RWPE2 (cell line): ENCODE data around the gene LIPT1.

Experiments used
- ATAC-seq: fragments of 200-7000 bp; cut with Tn5 transposase; 3 replicates; pipeline ENCODE4 v1.9.1; 2021; ENCODE audit warnings: low read depth
- DNase-seq: peaks from one replicate; pipeline ENCODE4 v3.0.0-alpha.2; 2020; ENCODE audit warnings: low spot score
- H3K27ac ChIP-seq: fragments of 450-650 bp; 2 replicates; pipeline ENCODE4 v1.5.1; 2017; ENCODE audit warnings: mild to moderate bottlenecking; ENCODE audit not compliant: poor library complexity, severe bottlenecking
- H3K27me3 ChIP-seq: fragments of 250-450 bp; sonication (Bioruptor Pico); 2 replicates; pipeline ENCODE4 v1.5.1; 2021; ENCODE audit warnings: mild to moderate bottlenecking, moderate library complexity; ENCODE audit not compliant: insufficient read depth, poor library complexity, severe bottlenecking
- H3K36me3 ChIP-seq: fragments of 250-450 bp; sonication (Bioruptor Pico); 2 replicates; pipeline ENCODE4 v1.5.1; 2020; ENCODE audit warnings: low read depth, mild to moderate bottlenecking, moderate library complexity
- H3K4me1 ChIP-seq: fragments of 250-450 bp; sonication (Bioruptor Pico); 2 replicates; pipeline ENCODE4 v1.5.1; 2021; ENCODE audit warnings: mild to moderate bottlenecking, moderate library complexity; ENCODE audit not compliant: insufficient read depth, poor library complexity, severe bottlenecking
- H3K4me3 ChIP-seq: fragments of 250-450 bp; sonication (Bioruptor Pico); 2 replicates; pipeline ENCODE4 v1.5.1; 2021; ENCODE audit warnings: mild to moderate bottlenecking, moderate library complexity; ENCODE audit not compliant: severe bottlenecking
- H3K9me3 ChIP-seq: fragments of 250-450 bp; sonication (Bioruptor Pico); 2 replicates; pipeline ENCODE4 v1.5.1; 2021; ENCODE audit warnings: mild to moderate bottlenecking, moderate library complexity; ENCODE audit not compliant: severe bottlenecking
- CTCF ChIP-seq: fragments of 450-650 bp; IDR thresholded peaks from one replicate; pipeline ENCODE4 v1.5.1; 2017; ENCODE audit warnings: mild to moderate bottlenecking, moderate library complexity; ENCODE audit not compliant: poor library complexity, severe bottlenecking

LIPT1 gene

GRCh38 chr2:99154643-99155536 lies at the start of gene LIPT1, which contains the start of gene TSGA10:
Gene LIPT1, plus strand, starts transcription at chr2:99154967. Its CDS starts 6,991 bp downstream, at chr2:99161958.
Gene TSGA10, minus strand, starts transcription at chr2:99154942. Its CDS starts 45,503 bp downstream, at chr2:99109439.
- peak; percentile 92 for ATAC-seq
- H3K27me3 ChIP-seq = no peaks in the 10 kb centered on the region
- no peaks in the 10 kb centered on the region for H3K9me3 ChIP-seq
- peak within 1 kb of the TSS; percentile 69 for H3K4me3 ChIP-seq
- TF ChIP-seq CTCF = no peak
- peak; percentile 91 for DNase-seq
- H3K27ac ChIP-seq = peak within 1 kb of the TSS; percentile 29
- peaks cover 6% of the 10 kb centered on the region for H3K36me3 ChIP-seq
- no peaks in the 10 kb centered on the region for H3K4me1 ChIP-seq

GRCh38 chr2:99106913-99107312 lies 47.9 kb upstream of the LIPT1 start:
- H3K27me3 ChIP-seq = no peaks in the 10 kb centered on the region
- ATAC-seq = no peak
- TF ChIP-seq CTCF = no peak
- H3K4me3 ChIP-seq = no peak overlapping the region
- no peaks in the 10 kb centered on the region for H3K9me3 ChIP-seq
- no peak overlapping the region for H3K27ac ChIP-seq
- H3K36me3 ChIP-seq = no peaks in the 10 kb centered on the region
- no peak for DNase-seq
- H3K4me1 ChIP-seq = peaks cover 2% of the 10 kb centered on the region

- no peak for DNase-seq
- peaks cover 2% of the 10 kb centered on the region for H3K4me1 ChIP-seq
- no peaks in the 10 kb centered on the region for H3K9me3 ChIP-seq
- no peak overlapping the region for H3K27ac ChIP-seq
- H3K4me3 ChIP-seq = no peak overlapping the region
- no peak for TF ChIP-seq CTCF
- ATAC-seq = no peak
- H3K36me3 ChIP-seq = no peaks in the 10 kb centered on the region
- no peaks in the 10 kb centered on the region for H3K27me3 ChIP-seq
These were observed 43.5 kb upstream of the LIPT1 start for GRCh38 chr2:99111236-99111635.

GRCh38 chr2:99111945-99112344 lies 42.8 kb upstream of the LIPT1 start:
- DNase-seq (no peak), ATAC-seq (no peak)
- no peaks in the 10 kb centered on the region for H3K27me3 ChIP-seq
- no peak overlapping the region for H3K27ac ChIP-seq
- peaks cover 2% of the 10 kb centered on the region for H3K4me1 ChIP-seq
- H3K4me3 ChIP-seq = no peak overlapping the region
- no peak for TF ChIP-seq CTCF
- no peaks in the 10 kb centered on the region for H3K36me3 ChIP-seq
- no peaks in the 10 kb centered on the region for H3K9me3 ChIP-seq

GRCh38 chr2:99112617-99113016 lies 42.1 kb upstream of the LIPT1 start:
- no peak overlapping the region for H3K4me3 ChIP-seq
- H3K27me3 ChIP-seq = no peaks in the 10 kb centered on the region
- H3K36me3 ChIP-seq = no peaks in the 10 kb centered on the region
- H3K9me3 ChIP-seq = no peaks in the 10 kb centered on the region
- no peak overlapping the region for H3K27ac ChIP-seq
- DNase-seq (no peak), ATAC-seq (no peak)
- peaks cover 2% of the 10 kb centered on the region for H3K4me1 ChIP-seq
- no peak for TF ChIP-seq CTCF
